Right lobe of liver (tissue), 6 donors: ENCODE measurements around the gene TENM3. TPM values are rescaled to one million over a fixed set of nuclear protein-coding genes. Genes with fewer than 3 reads are reported as not detected.

Source experiments
- ATAC-seq, 4 donors: fragments of 200-7000 bp; cut with Tn5 transposase; one replicate each; pipeline ENCODE4 v1.9.1; 2020; ENCODE audit warnings: mild to moderate bottlenecking in 4 of 4, moderate library complexity in 4 of 4
- DNase-seq, 3 donors: peaks; one replicate each; pipeline ENCODE4 v3.0.0-alpha.2; 2020
- H3K27ac ChIP-seq, 3 donors: fragments of 200-600 bp; one replicate each; pipeline ENCODE4 v1.8.0; 2022
- H3K27me3 ChIP-seq, 2 donors: fragments of 200-600 bp; one replicate each; pipeline ENCODE4 v1.8.0; 2022
- H3K36me3 ChIP-seq, 4 donors: fragments of 200-600 bp; sonication (generic) in 1 of 4; one replicate each; pipeline versions ENCODE4 v1.5.1 to v1.8.0; 2017 to 2022; ENCODE audit warnings: control low read depth in 1 of 4
- H3K4me1 ChIP-seq, 4 donors: fragments of 200-600 bp; sonication (generic) in 1 of 4; one replicate each; pipeline versions ENCODE4 v1.5.1 to v1.8.0; 2017 to 2022; ENCODE audit warnings: control low read depth in 1 of 4
- H3K4me3 ChIP-seq, 3 donors: fragments of 200-600 bp; one replicate each; pipeline ENCODE4 v1.8.0; 2022
- H3K9me3 ChIP-seq, 4 donors: fragments of 200-600 bp; sonication (generic) in 1 of 4; one replicate each; pipeline versions ENCODE4 v1.5.1 to v1.8.0; 2017 to 2022; ENCODE audit warnings: control low read depth in 1 of 4
- CTCF ChIP-seq, 4 donors: fragments of 200-600 bp in 3 of 4; fragments of 450-650 bp in 1 of 4; IDR thresholded peaks; one replicate each; pipeline versions ENCODE4 v1.5.1 to v1.8.0; 2016 to 2022; ENCODE audit warnings: antibody characterized with exemption in 4 of 4, mild to moderate bottlenecking in 2 of 4
- POLR2A ChIP-seq: fragments of 450-650 bp; IDR thresholded peaks from one replicate; pipeline ENCODE4 v1.6.1; 2017; ENCODE audit warnings: antibody characterized with exemption, mild to moderate bottlenecking
- WGBS: methylation state at CpG from one replicate; pipeline ENCODE4 v1.1.6; 2018; ENCODE audit warnings: low coverage, low lambda C conversion rate; ENCODE audit not compliant: insufficient coverage; ENCODE audit errors: missing lambda C conversion rate; 5-methylcytosine and 5-hydroxymethylcytosine counted together
- intact Hi-C, 2 donors: fragments of 100-400 bp; cut with DNase I; formaldehyde crosslinking; loops; one replicate each; pipeline versions ENCODE4 v1.11.2 to v1.14.1; 2022
- total RNA-seq, 6 experiments: library from RNA; depleted of rRNA in 2 of 6; stranded (reverse); fragments of >200 nt in 2 of 6; fragmentation: NEBNext Ultra II Directional in 3 of 6; extraction: Animal tissue kit (Norgen Biotek cat#: 25700) in 3 of 6; gene quantifications; one replicate each; pipeline versions ENCODE4 v1.1.0 to v1.2.4, GENCODE V29; 2016 to 2023
- donor health status: DM: no; HTN: yes; CAD: no.
- donor health status: DM: no; HTN: no; CAD: no.
- donor health status: DM: no; HTN: no; CAD: no.
- donor health status: DM: no; HTN: yes; CAD: no.
- donor health status: DM: no; HTN: yes; CAD: no.

TENM3 gene
- total RNA-seq, 6 experiments from 2014 or later, result 0.06 to 3.0 (median 1.1) TPM

GRCh38 chr4:182272151-182272550 lies 28.9 kb downstream of the TENM3 start:
- ATAC-seq, result no peak
- Histone ChIP-seq H3K9me3 (no peaks in the 10 kb centered on the region), H3K4me1 (no peaks in the 10 kb centered on the region), H3K4me3 (no peak overlapping the region), H3K36me3 (no peaks in the 10 kb centered on the region), H3K27ac (no peak overlapping the region), H3K27me3 (no peaks in the 10 kb centered on the region)
- DNase-seq, result no peak
- TF ChIP-seq POLR2A, result no peak
- no peak for TF ChIP-seq CTCF (IDR thresholded peaks at IDR 0.05)
- 67% methylated on average over 7 of the region's 7 CpGs for WGBS
- intact Hi-C loops, result no loop called here

GRCh38 chr4:182273191-182273935 lies 30.2 kb downstream of the TENM3 start:
- DNase-seq (no peak), ATAC-seq (no peak)
- Histone ChIP-seq H3K27me3 (no peaks in the 10 kb centered on the region), H3K4me1 (no peaks in the 10 kb centered on the region), H3K36me3 (no peaks in the 10 kb centered on the region), H3K27ac (no peak overlapping the region), H3K4me3 (no peak overlapping the region), H3K9me3 (no peaks in the 10 kb centered on the region)
- intact Hi-C loops, result no loop called here
- WGBS, result 49% methylated on average over 9 of the region's 11 CpGs
- no peak for TF ChIP-seq CTCF (IDR thresholded peaks at IDR 0.05)

- WGBS, result 44% methylated on average over 11 of the region's 11 CpGs
- no peak for DNase-seq
- Histone ChIP-seq H3K27ac (no peak overlapping the region), H3K4me3 (no peak overlapping the region), H3K27me3 (no peaks in the 10 kb centered on the region), H3K4me1 (no peaks in the 10 kb centered on the region), H3K9me3 (no peaks in the 10 kb centered on the region), H3K36me3 (no peaks in the 10 kb centered on the region)
- intact Hi-C loops, result no loop called here
- ATAC-seq, result no peak
- TF ChIP-seq CTCF (IDR thresholded peaks at IDR 0.05), result no peak
- no peak for TF ChIP-seq POLR2A
Observed at GRCh38 chr4:182276210-182277109, 33.3 kb downstream of the TENM3 start.

- no peak overlapping the region for H3K4me3 ChIP-seq
- no peak for ATAC-seq
- no peak for TF ChIP-seq POLR2A
- no peak for TF ChIP-seq CTCF (IDR thresholded peaks at IDR 0.05)
- 100% methylated on average over 2 of the region's 2 CpGs for WGBS
- no peaks in the 10 kb centered on the region for H3K9me3 ChIP-seq
- intact Hi-C loops, result no loop called here
- H3K27me3 ChIP-seq, result no peaks in the 10 kb centered on the region
- no peaks in the 10 kb centered on the region for H3K36me3 ChIP-seq
- no peak for DNase-seq
- H3K27ac ChIP-seq, result no peak overlapping the region
- H3K4me1 ChIP-seq, result no peaks in the 10 kb centered on the region
Observed at GRCh38 chr4:182277377-182277776, 34.2 kb downstream of the TENM3 start.
